ENCODE data around the gene ETS2.

Gene ETS2

DNA sequence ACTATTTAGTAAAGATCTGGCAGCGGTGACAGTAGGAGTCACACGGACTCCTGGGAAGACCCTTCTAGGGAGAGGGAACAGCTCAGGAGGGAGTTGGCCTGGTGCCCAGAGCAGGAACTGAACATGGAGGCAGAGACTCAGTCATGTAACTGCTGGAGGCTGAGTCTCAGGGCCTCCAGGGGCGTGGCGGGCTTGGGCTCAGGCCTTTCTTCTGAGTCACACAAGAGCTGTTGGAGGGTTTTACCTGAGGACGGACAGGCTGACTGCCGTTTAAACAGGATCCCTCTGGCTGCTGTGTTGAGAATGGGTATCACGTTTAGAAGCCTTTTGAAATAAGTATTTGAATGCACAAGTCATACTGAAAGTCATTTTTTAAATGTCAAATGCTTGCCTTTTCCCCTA is 7.2 kb upstream of the ETS2 start:
- no peaks in the 10 kb centered on the region for H3K36me3 ChIP-seq (replicated peaks in 1 of 2; ENCODE audit: control insufficient read depth in 2 of 2, insufficient read depth in 2 of 2, low read length in 2 of 2)
- H3K9me3 ChIP-seq (replicated peaks in 1 of 2; ENCODE audit: control insufficient read depth in 2 of 2, insufficient read depth in 1 of 2, low read depth in 1 of 2, low read length in 2 of 2): peaks cover 0 to 4% of the 10 kb centered on the region in 2 donors
- WGBS, 2 donors (ENCODE audit: extremely low coverage in 2 of 2, insufficient read length in 2 of 2, insufficient replicate concordance in 1 of 2): no CpG with 5 or more reads among the region's 7 CpGs
- H3K4me2 ChIP-seq (ENCODE audit: insufficient read depth, low read length, poor library complexity, severe bottlenecking): no peak overlapping the region
- no peak overlapping the region for H3K14ac ChIP-seq (ENCODE audit: low read length)
- H2AFZ ChIP-seq (ENCODE audit: low read length): no peak overlapping the region
- no peak overlapping the region for H3K9ac ChIP-seq (ENCODE audit: low read depth, low read length, poor library complexity)
- H3K18ac ChIP-seq (ENCODE audit: low read length): no peak overlapping the region
- no peak overlapping the region for H3K4me3 ChIP-seq (ENCODE audit: low read length in 2 of 2)
- H2BK15ac ChIP-seq (ENCODE audit: low read length): no peak overlapping the region
- no peak overlapping the region for H4K8ac ChIP-seq (ENCODE audit: low read depth, low read length)
- H3K27me3 ChIP-seq (ENCODE audit: control insufficient read depth in 3 of 3, insufficient read depth in 3 of 3, low read depth in 1 of 3, low read length in 3 of 3): peaks cover 0 to 7% (median 0%) of the 10 kb centered on the region in 3 experiments
- no peak overlapping the region for H3K4ac ChIP-seq (ENCODE audit: low read length)
- H2BK5ac ChIP-seq (ENCODE audit: low read length): no peak overlapping the region
- peaks cover 0 to 7% of the 10 kb centered on the region in 2 donors for H3K4me1 ChIP-seq (ENCODE audit: control insufficient read depth in 2 of 2, insufficient read depth in 1 of 2, low read depth in 1 of 2, low read length in 2 of 2)
- no peak for DNase-seq (ENCODE audit: low spot score)
- H2BK12ac ChIP-seq (ENCODE audit: low read length): no peak overlapping the region
- H3K27ac ChIP-seq (replicated peaks; ENCODE audit: low read length): no peak overlapping the region
- no peak overlapping the region for H4K91ac ChIP-seq (ENCODE audit: low read depth, low read length, poor library complexity)
- H3K23ac ChIP-seq (ENCODE audit: low read depth, low read length, poor library complexity): no peak overlapping the region
- no peaks in the 10 kb centered on the region for H3K79me1 ChIP-seq (ENCODE audit: low read depth, low read length)
- H2BK120ac ChIP-seq (ENCODE audit: low read depth, low read length): no peak overlapping the region
- H2AK5ac ChIP-seq (ENCODE audit: low read depth, low read length): no peak overlapping the region

DNA sequence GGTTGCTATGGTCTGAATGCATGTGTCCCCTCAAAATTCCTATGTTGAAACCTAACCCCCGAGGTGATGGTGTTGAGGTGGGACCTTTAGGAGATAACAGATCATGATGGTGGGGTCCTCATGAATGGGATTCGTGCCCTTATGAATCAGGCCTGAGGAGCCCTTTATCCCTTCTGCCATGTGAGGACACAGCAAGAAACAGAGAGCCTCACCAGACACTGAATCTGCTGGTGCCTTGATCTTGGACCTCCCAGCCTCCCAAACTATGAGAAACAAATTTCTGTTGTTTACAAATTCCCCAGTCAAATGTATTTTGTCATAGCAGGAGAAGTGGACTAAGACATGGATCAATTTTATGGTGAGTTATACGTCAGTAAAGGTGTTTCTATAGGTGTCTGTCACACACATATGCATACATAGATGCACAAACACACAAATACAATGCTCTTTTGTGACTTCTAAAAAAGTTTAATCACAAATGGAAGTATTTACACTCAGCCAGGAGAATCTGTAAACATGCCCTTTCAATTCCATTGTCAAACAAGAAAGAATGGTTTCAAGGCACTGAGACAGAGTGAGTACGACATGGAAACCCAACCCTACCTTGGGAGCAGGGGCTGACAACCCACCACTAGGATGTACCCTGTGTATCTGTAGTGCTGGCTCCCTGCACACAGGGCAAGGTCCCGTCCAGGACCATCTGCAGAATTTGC is 5.5 kb upstream of the ETS2 start:
- Histone ChIP-seq H3K14ac (ENCODE audit: low read length) (no peak overlapping the region), H2BK5ac (ENCODE audit: low read length) (no peak overlapping the region), H3K4me3 (ENCODE audit: low read length in 2 of 2) (no peak overlapping the region), H2BK15ac (ENCODE audit: low read length) (no peak overlapping the region), H3K27ac (replicated peaks; ENCODE audit: low read length) (no peak overlapping the region), H3K36me3 (replicated peaks in 1 of 2; ENCODE audit: control insufficient read depth in 2 of 2, insufficient read depth in 2 of 2, low read length in 2 of 2) (no peaks in the 10 kb centered on the region), H3K23ac (ENCODE audit: low read depth, low read length, poor library complexity) (no peak overlapping the region), H3K9ac (ENCODE audit: low read depth, low read length, poor library complexity) (no peak overlapping the region), H3K4ac (ENCODE audit: low read length) (no peak overlapping the region), H4K91ac (ENCODE audit: low read depth, low read length, poor library complexity) (no peak overlapping the region), H3K4me2 (ENCODE audit: insufficient read depth, low read length, poor library complexity, severe bottlenecking) (no peak overlapping the region), H3K27me3 (ENCODE audit: control insufficient read depth in 3 of 3, insufficient read depth in 3 of 3, low read depth in 1 of 3, low read length in 3 of 3) (peaks cover 0 to 20% (median 0%) of the 10 kb centered on the region in 3 experiments), H2AK5ac (ENCODE audit: low read depth, low read length) (no peak overlapping the region), H3K79me1 (ENCODE audit: low read depth, low read length) (no peaks in the 10 kb centered on the region), H2BK120ac (ENCODE audit: low read depth, low read length) (no peak overlapping the region), H2BK12ac (ENCODE audit: low read length) (no peak overlapping the region), H3K18ac (ENCODE audit: low read length) (no peak overlapping the region), H4K8ac (ENCODE audit: low read depth, low read length) (no peak overlapping the region), H3K9me3 (replicated peaks in 1 of 2; ENCODE audit: control insufficient read depth in 2 of 2, insufficient read depth in 1 of 2, low read depth in 1 of 2, low read length in 2 of 2) (peaks cover 0 to 4% of the 10 kb centered on the region in 2 donors), H3K4me1 (ENCODE audit: control insufficient read depth in 2 of 2, insufficient read depth in 1 of 2, low read depth in 1 of 2, low read length in 2 of 2) (peaks cover 0 to 7% of the 10 kb centered on the region in 2 donors), H2AFZ (ENCODE audit: low read length) (no peak overlapping the region)
- no peak for DNase-seq (ENCODE audit: low spot score)
- no CpG with 5 or more reads among the region's 5 CpGs for WGBS, 2 donors (ENCODE audit: extremely low coverage in 2 of 2, insufficient read length in 2 of 2, insufficient replicate concordance in 1 of 2)

DNA sequence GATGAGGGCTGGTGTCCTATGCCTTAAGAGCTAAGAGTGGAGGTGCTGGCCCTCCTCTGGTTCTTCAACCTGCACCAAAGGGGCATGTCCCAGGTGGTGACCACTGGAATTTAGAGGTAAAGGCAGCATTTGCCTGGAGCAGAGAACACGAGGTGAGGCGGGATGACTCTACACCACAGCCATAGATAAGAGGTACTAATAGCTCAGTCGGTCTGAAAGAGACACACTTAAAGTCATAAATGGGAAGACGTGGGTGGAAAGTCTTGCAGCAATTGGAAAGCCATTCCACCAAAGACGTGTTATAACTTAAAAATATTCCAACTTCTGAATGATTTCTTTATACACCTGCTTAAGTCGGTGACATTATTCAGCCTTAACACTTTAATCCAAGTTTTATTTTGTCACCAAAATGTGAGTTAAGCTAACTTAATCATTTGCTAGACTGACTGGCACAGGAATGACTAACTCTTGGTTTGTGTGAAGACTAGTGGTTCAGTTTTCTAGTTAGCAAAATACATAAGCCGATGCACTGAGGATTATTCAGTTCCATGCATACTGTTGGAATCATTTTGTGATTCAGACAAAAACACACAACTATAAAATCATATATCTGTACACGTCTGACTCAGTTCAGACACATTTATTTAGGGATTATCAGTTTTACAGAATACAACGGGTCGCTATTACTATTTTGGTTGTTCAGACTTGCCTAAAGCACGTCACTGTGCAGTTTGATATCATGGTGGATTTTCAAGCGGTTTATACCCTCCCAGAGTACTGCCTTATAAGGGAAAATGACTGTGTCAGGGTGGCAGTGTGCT is 4.6 kb upstream of the ETS2 start:
- Histone ChIP-seq H3K4ac (ENCODE audit: low read length) (no peak overlapping the region), H2AFZ (ENCODE audit: low read length) (no peak overlapping the region), H3K79me1 (ENCODE audit: low read depth, low read length) (no peaks in the 10 kb centered on the region), H4K91ac (ENCODE audit: low read depth, low read length, poor library complexity) (no peak overlapping the region), H3K27ac (replicated peaks; ENCODE audit: low read length) (no peak overlapping the region), H3K18ac (ENCODE audit: low read length) (no peak overlapping the region), H4K8ac (ENCODE audit: low read depth, low read length) (no peak overlapping the region), H2BK12ac (ENCODE audit: low read length) (no peak overlapping the region), H3K23ac (ENCODE audit: low read depth, low read length, poor library complexity) (no peak overlapping the region), H2AK5ac (ENCODE audit: low read depth, low read length) (no peak overlapping the region), H3K4me3 (ENCODE audit: low read length in 2 of 2) (no peak overlapping the region), H3K4me2 (ENCODE audit: insufficient read depth, low read length, poor library complexity, severe bottlenecking) (no peak overlapping the region), H3K36me3 (replicated peaks in 1 of 2; ENCODE audit: control insufficient read depth in 2 of 2, insufficient read depth in 2 of 2, low read length in 2 of 2) (no peaks in the 10 kb centered on the region), H3K14ac (ENCODE audit: low read length) (no peak overlapping the region), H3K27me3 (ENCODE audit: control insufficient read depth in 3 of 3, insufficient read depth in 3 of 3, low read depth in 1 of 3, low read length in 3 of 3) (peaks cover 0 to 20% (median 0%) of the 10 kb centered on the region in 3 experiments), H2BK5ac (ENCODE audit: low read length) (no peak overlapping the region), H2BK15ac (ENCODE audit: low read length) (no peak overlapping the region), H3K4me1 (ENCODE audit: control insufficient read depth in 2 of 2, insufficient read depth in 1 of 2, low read depth in 1 of 2, low read length in 2 of 2) (peaks cover 0 to 7% of the 10 kb centered on the region in 2 donors), H2BK120ac (ENCODE audit: low read depth, low read length) (no peak overlapping the region), H3K9ac (ENCODE audit: low read depth, low read length, poor library complexity) (no peak overlapping the region), H3K9me3 (replicated peaks in 1 of 2; ENCODE audit: control insufficient read depth in 2 of 2, insufficient read depth in 1 of 2, low read depth in 1 of 2, low read length in 2 of 2) (no peaks in the 10 kb centered on the region)
- WGBS, 2 donors (ENCODE audit: extremely low coverage in 2 of 2, insufficient read length in 2 of 2, insufficient replicate concordance in 1 of 2): no CpG with 5 or more reads among the region's 12 CpGs
- DNase-seq (ENCODE audit: low spot score): no peak
